Peyer's patch (tissue), 4 donors: ENCODE data around the gene UBL7.

Source experiments
- CTCF ChIP-seq, 6 experiments: fragments of 450-650 bp in 4 of 6; fragments of 200-600 bp in 2 of 6; sonication (generic) in 1 of 6; IDR thresholded peaks; one replicate each; pipeline ENCODE4 v1.5.1; 2017 to 2019; ENCODE audit warnings: antibody characterized with exemption in 6 of 6, mild to moderate bottlenecking in 3 of 6, moderate library complexity in 1 of 6
- POLR2A ChIP-seq, 2 donors: fragments of 450-650 bp; IDR thresholded peaks; one replicate each; pipeline ENCODE4 v1.5.1; 2017; ENCODE audit warnings: antibody characterized with exemption in 2 of 2, mild to moderate bottlenecking in 2 of 2, moderate library complexity in 2 of 2

DNA sequence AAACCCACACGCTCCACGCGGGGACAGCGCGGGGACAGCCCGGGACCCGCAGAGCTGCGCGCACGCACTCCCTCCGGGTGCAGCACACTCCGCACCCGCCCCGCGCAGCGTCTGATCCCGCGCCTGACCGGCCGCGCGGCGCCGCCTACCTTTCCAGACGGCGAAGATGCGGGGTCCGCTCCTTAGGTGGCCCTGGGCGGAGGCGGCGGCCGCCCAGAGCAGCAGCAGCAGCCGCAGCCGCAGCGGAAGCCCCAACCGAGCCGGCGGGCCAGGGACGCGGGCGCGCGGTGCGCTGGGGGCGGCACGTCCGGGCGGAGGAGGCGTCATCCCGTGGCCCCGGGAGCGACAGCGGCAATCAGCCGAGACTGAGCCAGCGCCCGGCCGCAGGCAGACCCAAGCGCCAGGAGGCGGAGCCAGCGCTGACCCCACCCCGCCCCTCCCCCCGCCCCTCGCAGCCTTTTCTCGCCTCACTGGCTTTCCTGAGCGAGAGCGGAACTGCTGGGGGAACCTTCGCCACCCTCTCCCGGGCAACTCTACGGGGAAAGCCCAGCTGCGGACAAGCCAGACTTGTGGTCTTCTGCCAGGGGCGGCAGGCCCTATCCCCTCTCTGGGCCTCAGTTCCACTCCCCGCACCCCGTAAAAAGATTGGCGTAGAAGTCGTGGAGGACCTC lies 27.2 kb downstream of the UBL7 start, which contains the start of gene SEMA7A:
- no peak for TF ChIP-seq CTCF (IDR thresholded peaks at IDR 0.05)
- TF ChIP-seq POLR2A (IDR thresholded peaks at IDR 0.05) = peak; percentile 29 to 35
